ENCODE results near the gene GLRX5.

Gene GLRX5

DNA sequence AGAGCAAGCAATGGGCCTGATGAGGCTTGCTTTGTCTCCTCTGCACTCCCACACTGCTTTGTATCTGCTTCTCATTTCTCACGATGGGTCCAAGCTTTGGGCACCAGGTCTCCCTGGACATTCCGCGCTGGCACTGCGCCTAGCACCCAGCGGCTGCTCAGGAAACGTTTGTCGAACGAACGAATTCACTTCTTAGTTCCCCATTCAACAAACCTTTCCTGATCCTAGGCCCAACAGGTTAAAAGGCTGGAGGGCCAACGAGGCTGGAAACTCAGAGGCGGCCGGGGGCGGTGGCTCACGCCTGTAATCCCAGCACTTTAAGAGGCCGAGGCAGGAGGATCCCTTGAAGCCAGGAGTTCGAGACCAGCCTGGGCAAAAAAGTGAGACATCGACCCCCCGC lies 1.0 kb upstream of the GLRX5 start:
- TF ChIP-seq CTCF (IDR thresholded peaks at IDR 0.05; ENCODE audit: low read depth, low read length, missing control alignments), result no peak
- peak overlapping the region; percentile 98 for H3K4me3 ChIP-seq (ENCODE audit: low read depth, low read length)
- no peak for DNase-seq (ENCODE audit: low read depth)

GRCh38 chr14:95535226-95536021 lies 574 bp downstream of the GLRX5 start:
- peak overlapping the region; percentile 98 for H3K4me3 ChIP-seq (ENCODE audit: low read depth, low read length)
- no peak for DNase-seq (ENCODE audit: low read depth)
- TF ChIP-seq CTCF (IDR thresholded peaks at IDR 0.05; ENCODE audit: low read depth, low read length, missing control alignments), result no peak

- peak overlapping the region; percentile 98 for H3K4me3 ChIP-seq (ENCODE audit: low read depth, low read length)
- no peak for DNase-seq (ENCODE audit: low read depth)
Observed at GRCh38 chr14:95536036-95536593, 1.3 kb downstream of the GLRX5 start.

DNA sequence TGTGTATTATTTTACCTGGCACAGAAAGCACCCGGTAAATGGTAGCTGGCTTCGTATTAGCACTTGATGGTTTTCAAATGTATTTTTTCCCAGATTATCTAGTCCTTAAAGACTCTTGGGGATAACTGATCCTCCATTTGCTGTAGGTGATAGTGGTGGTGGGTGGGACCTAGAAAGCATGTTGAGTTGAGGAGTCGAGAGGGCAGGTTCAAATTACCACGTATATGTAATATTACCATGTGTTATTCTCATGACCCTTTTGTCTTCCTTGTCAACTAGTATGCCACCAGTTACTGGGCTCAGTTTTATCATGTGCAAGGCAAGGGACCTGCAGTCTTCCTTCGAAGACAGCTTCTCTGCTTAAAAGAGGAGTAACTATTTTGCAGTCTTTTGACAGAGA lies 1.8 kb downstream of the GLRX5 start:
- no peak for TF ChIP-seq CTCF (IDR thresholded peaks at IDR 0.05; ENCODE audit: low read depth, low read length, missing control alignments)
- H3K4me3 ChIP-seq (ENCODE audit: low read depth, low read length), result peak overlapping the region; percentile 98
- DNase-seq (ENCODE audit: low read depth), result no peak

More at GRCh38 chr14:95536036-95536593, 1.3 kb downstream of the GLRX5 start:
- no peak for TF ChIP-seq CTCF (IDR thresholded peaks at IDR 0.05; ENCODE audit: low read depth, low read length, missing control alignments)

- H3K4me3 ChIP-seq (ENCODE audit: low read depth, low read length), result no peak overlapping the region; the same call in 1 of the 2 replicates
Observed at GRCh38 chr14:95537298-95538089, 2.6 kb downstream of the GLRX5 start.

More at GRCh38 chr14:95537298-95538089, 2.6 kb downstream of the GLRX5 start:
- TF ChIP-seq CTCF (IDR thresholded peaks at IDR 0.05; ENCODE audit: low read depth, low read length, missing control alignments), result no peak
- DNase-seq (ENCODE audit: low read depth), result no peak
